ENCODE data around the gene GTPBP8.
"Not testable (repeated sequence)": the region's sequence is repeated elsewhere in the genome, so short reads cannot be mapped to it uniquely, and the experiment has no call there.

Gene GTPBP8

DNA sequence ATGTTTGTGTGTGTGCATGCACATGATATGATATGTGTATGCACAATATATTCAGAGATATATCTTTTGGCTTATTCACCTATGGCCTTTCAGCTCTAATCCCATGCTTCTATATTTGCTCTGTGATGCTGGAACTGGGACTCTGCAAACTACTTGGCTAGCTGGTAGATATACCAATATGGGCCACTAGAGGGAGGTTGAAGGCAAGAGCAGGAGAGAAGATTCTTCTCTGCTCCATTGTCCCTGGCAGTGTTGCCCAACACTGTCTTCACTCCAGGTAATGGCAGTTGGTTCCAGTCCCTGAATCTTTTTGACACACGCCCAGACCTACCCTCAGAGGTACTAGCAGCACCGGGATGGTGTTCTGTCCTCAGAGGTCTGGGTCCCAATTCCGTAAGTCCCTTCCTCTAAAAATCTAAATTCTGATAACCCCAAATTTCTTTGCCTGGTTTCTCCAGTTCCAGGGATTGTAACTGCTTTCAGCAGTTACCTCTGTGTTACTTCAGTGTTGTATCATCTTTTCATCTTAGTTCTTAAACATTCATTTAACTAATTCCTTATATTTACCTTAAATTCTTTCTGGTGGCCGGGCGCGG, 44.7 kb downstream of the GTPBP8 start:
- TF ChIP-seq EZH2 (IDR thresholded peaks at IDR 0.05) (no peak), POLR2AphosphoS5 (IDR thresholded peaks at IDR 0.05; ENCODE audit: borderline replicate concordance, low read depth, low read length) (no peak), FOXP2 (optimal IDR thresholded peaks at IDR 0.05; ENCODE audit: control extremely low read depth, extremely low read length, insufficient read depth) (no peak)
- no peak overlapping the region for H3K9ac ChIP-seq (ENCODE audit: insufficient read length)
- H3K9me3 ChIP-seq (ENCODE audit: low read depth, low read length), result no peaks in the 10 kb centered on the region
- no peak overlapping the region for H3K27ac ChIP-seq
- H3K36me3 ChIP-seq (ENCODE audit: insufficient read depth, low read length), result no peaks in the 10 kb centered on the region
- no peak for DNase-seq (ENCODE audit: low read depth, low spot score)
- H3K4me3 ChIP-seq, result no peak overlapping the region

DNA sequence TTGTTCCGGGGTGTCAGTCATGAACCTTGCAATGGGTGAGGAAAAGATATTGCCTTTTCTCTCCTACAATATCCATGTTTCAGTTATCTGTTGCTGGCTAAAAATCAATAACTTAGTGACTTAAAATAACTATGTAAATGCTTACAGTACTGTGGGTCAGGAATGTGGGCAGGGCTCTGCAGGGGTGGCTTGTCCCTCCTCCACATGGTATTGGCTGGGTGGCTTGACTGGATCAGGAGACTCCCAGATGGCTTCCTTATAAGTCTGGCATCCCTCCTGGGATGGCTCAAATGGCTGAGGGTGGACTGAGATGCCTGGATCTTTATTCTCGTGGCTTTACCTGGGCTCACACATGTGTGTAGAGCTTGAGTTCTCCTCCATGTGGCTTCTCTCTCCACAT, 47.5 kb downstream of the GTPBP8 start:
- no peak overlapping the region for H3K9ac ChIP-seq (ENCODE audit: insufficient read length)
- no peak overlapping the region for H3K27ac ChIP-seq
- TF ChIP-seq POLR2AphosphoS5 (IDR thresholded peaks at IDR 0.05; ENCODE audit: borderline replicate concordance, low read depth, low read length) (no peak), EZH2 (IDR thresholded peaks at IDR 0.05) (no peak), FOXP2 (optimal IDR thresholded peaks at IDR 0.05; ENCODE audit: control extremely low read depth, extremely low read length, insufficient read depth) (no peak)
- no peak overlapping the region for H3K4me3 ChIP-seq
- no peaks in the 10 kb centered on the region for H3K9me3 ChIP-seq (ENCODE audit: low read depth, low read length)
- DNase-seq (ENCODE audit: low read depth, low spot score), result no peak
- H3K36me3 ChIP-seq (ENCODE audit: insufficient read depth, low read length), result no peaks in the 10 kb centered on the region

DNA sequence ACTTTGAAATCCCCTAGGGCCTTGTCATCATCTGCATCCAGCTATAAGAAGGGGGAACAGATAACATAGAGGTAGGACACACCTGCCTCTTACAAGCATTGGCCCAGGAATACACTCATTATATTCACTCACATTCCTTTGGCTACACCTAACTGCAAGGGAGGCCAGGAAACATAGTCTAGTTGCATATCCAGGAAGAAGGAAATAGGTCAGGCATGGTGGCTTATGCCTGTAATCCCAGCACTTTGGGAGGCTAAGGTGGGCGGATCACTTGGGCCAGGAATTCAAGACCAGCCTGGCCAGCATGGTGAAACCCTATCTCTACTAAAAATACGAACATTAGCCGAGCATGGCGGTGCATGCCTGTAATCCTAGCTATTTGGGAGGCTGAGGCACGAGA, 48.8 kb downstream of the GTPBP8 start:
- no peak overlapping the region for H3K9ac ChIP-seq (ENCODE audit: insufficient read length)
- H3K27ac ChIP-seq, result no peak overlapping the region
- no peaks in the 10 kb centered on the region for H3K9me3 ChIP-seq (ENCODE audit: low read depth, low read length)
- H3K4me3 ChIP-seq, result no peak overlapping the region
- DNase-seq (ENCODE audit: low read depth, low spot score), result no peak
- no peak for TF ChIP-seq EZH2 (IDR thresholded peaks at IDR 0.05)
- TF ChIP-seq FOXP2 (optimal IDR thresholded peaks at IDR 0.05; ENCODE audit: control extremely low read depth, extremely low read length, insufficient read depth), result no peak
- TF ChIP-seq POLR2AphosphoS5 (IDR thresholded peaks at IDR 0.05; ENCODE audit: borderline replicate concordance, low read depth, low read length), result no peak
- no peaks in the 10 kb centered on the region for H3K36me3 ChIP-seq (ENCODE audit: insufficient read depth, low read length)

DNA sequence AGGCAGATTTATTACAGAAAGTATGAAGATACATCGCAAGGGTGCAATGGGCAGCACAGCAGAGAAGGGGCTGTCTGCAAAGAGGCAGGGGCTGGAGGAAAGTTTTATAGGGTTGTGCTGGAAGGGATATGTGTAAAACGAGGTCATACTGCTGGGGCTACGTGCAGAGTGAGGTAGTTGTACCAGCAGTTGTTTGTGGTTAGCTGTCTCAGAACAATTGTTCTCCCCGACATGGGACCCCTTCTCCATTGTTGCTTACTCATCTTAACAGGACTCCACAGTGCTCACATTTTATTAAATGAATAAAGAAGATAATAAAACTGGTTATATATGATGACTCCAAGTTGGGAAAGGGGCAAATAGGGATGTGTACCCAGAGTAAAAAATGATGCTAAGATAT, 49.4 kb downstream of the GTPBP8 start:
- no peak overlapping the region for H3K9ac ChIP-seq (ENCODE audit: insufficient read length)
- H3K4me3 ChIP-seq, result no peak overlapping the region
- TF ChIP-seq POLR2AphosphoS5 (IDR thresholded peaks at IDR 0.05; ENCODE audit: borderline replicate concordance, low read depth, low read length) (no peak), EZH2 (IDR thresholded peaks at IDR 0.05) (no peak), FOXP2 (optimal IDR thresholded peaks at IDR 0.05; ENCODE audit: control extremely low read depth, extremely low read length, insufficient read depth) (no peak)
- H3K36me3 ChIP-seq (ENCODE audit: insufficient read depth, low read length), result no peaks in the 10 kb centered on the region
- DNase-seq (ENCODE audit: low read depth, low spot score), result no peak
- no peaks in the 10 kb centered on the region for H3K9me3 ChIP-seq (ENCODE audit: low read depth, low read length)
- no peak overlapping the region for H3K27ac ChIP-seq

DNA sequence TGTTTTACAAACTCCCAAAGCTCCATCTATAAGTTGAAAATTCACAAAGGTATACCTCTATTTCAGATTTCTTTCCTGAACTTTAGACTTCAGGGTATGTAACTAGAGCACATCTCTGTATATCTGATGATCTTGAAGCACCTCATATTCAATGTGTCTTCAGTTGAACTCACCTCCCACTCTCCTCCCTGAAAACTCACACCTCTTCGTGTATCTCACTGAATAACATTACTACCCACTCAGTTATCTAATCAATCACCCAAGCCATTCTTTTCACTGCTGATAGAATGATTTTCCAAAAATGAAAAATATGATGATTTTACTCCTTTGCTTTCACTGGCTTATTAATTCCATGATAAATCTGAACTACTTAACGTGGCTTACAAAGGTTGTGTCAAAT, 52.9 kb downstream of the GTPBP8 start:
- Histone ChIP-seq H3K9ac (ENCODE audit: insufficient read length) (no peak overlapping the region), H3K27ac (no peak overlapping the region), H3K4me3 (no peak overlapping the region), H3K9me3 (ENCODE audit: low read depth, low read length) (no peaks in the 10 kb centered on the region), H3K36me3 (ENCODE audit: insufficient read depth, low read length) (no peaks in the 10 kb centered on the region)
- no peak for TF ChIP-seq FOXP2 (optimal IDR thresholded peaks at IDR 0.05; ENCODE audit: control extremely low read depth, extremely low read length, insufficient read depth)
- no peak for TF ChIP-seq EZH2 (IDR thresholded peaks at IDR 0.05)
- no peak for TF ChIP-seq POLR2AphosphoS5 (IDR thresholded peaks at IDR 0.05; ENCODE audit: borderline replicate concordance, low read depth, low read length)
- DNase-seq (ENCODE audit: low read depth, low spot score), result no peak

DNA sequence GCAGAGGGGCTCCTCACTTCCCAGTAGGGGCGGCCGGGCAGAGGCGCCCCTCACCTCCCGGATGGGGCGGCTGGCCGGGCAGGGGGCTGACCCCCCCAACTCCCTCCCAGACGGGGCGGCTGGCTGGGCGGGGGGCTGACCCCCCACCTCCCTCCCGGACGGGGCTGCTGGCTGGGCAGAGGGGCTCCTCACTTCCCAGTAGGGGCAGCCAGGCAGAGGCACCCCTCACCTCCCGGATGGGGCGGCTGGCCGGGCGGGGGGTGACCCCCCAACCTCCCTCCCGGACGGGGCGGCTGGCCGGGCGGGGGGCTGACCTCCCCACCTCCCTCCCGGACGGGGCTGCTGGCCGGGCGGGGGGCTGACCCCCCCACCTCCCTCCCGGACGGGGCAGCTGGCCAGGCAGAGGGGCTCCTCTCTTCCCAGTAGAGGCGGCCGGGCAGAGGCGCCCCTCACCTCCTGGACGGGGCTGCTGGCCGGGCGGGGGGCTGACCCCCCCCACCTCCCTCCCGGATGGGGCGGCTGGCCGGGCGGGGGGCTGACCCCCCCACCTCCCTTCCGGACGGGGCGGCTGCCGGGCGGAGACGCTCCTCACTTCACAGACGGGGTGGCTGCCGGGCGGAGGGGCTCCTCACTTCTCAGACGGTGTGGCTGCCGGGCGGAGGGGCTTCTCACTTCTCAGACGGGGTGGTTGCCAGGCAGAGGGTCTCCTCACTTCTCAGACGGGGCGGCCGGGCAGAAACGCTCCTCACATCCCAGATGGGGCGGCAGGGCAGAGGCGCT, 55.6 kb downstream of the GTPBP8 start:
- not testable (repeated sequence) for H3K36me3 ChIP-seq (ENCODE audit: insufficient read depth, low read length); H3K4me3 ChIP-seq; H3K9me3 ChIP-seq (ENCODE audit: low read depth, low read length); H3K9ac ChIP-seq (ENCODE audit: insufficient read length); H3K27ac ChIP-seq; DNase-seq (ENCODE audit: low read depth, low spot score)

DNA sequence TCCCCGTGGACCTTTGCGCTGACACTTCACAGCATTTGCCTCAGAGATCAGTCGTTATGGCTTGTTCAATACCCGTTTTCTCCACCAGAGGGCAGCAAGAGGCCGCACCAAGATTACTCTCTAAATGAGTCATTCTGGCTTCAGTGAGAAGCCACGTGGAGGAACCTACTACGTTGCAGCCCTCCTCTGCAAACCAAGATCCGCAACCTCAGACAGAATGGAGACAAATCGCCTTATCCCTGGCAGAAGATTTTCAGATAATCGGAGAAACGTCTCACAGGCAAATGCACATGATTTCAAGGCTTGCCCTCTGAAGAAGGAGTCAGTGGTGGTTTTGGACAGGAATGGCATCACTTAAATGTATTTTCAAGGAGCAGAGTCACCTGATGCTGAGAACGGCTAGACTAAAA, 60.5 kb downstream of the GTPBP8 start:
- peak overlapping the region; percentile 19; the same call in 1 of the 2 replicates for H3K4me3 ChIP-seq
- H3K9ac ChIP-seq (ENCODE audit: insufficient read length), result no peak overlapping the region
- H3K9me3 ChIP-seq (ENCODE audit: low read depth, low read length), result no peaks in the 10 kb centered on the region
- TF ChIP-seq EZH2 (IDR thresholded peaks at IDR 0.05) (no peak), FOXP2 (optimal IDR thresholded peaks at IDR 0.05; ENCODE audit: control extremely low read depth, extremely low read length, insufficient read depth) (no peak), POLR2AphosphoS5 (IDR thresholded peaks at IDR 0.05; ENCODE audit: borderline replicate concordance, low read depth, low read length) (no peak)
- H3K27ac ChIP-seq, result no peak overlapping the region
- DNase-seq (ENCODE audit: low read depth, low spot score), result peak; percentile 47
- H3K36me3 ChIP-seq (ENCODE audit: insufficient read depth, low read length), result no peaks in the 10 kb centered on the region
